Esophagus muscularis mucosa (tissue), 4 donors: ENCODE results near the gene GNG7.

ENCODE experiments used
- EP300 ChIP-seq: sonication (generic); formaldehyde crosslinking; IDR thresholded peaks from one replicate; pipeline ENCODE4 v1.6.1; 2017; ENCODE audit warnings: antibody characterized with exemption
- POLR2A ChIP-seq: fragments of 450-650 bp; IDR thresholded peaks from one replicate; pipeline ENCODE4 v1.6.1; 2017; ENCODE audit warnings: antibody characterized with exemption, moderate library complexity, mild to moderate bottlenecking, low read depth
- TF ChIP-seq, protein P1 (sequence below), 3 experiments: fragments of 200-600 bp in 2 of 3; fragments of 450-650 bp in 1 of 3; sonication (generic) in 2 of 3; IDR thresholded peaks; one replicate each; pipeline ENCODE4 v1.5.1; 2017 to 2019; ENCODE audit warnings: antibody characterized with exemption in 3 of 3, mild to moderate bottlenecking in 2 of 3, moderate library complexity in 1 of 3

GRCh38 chr19:2578901-2579677, 123.4 kb downstream of the GNG7 start:
- TF ChIP-seq, protein P1, sequence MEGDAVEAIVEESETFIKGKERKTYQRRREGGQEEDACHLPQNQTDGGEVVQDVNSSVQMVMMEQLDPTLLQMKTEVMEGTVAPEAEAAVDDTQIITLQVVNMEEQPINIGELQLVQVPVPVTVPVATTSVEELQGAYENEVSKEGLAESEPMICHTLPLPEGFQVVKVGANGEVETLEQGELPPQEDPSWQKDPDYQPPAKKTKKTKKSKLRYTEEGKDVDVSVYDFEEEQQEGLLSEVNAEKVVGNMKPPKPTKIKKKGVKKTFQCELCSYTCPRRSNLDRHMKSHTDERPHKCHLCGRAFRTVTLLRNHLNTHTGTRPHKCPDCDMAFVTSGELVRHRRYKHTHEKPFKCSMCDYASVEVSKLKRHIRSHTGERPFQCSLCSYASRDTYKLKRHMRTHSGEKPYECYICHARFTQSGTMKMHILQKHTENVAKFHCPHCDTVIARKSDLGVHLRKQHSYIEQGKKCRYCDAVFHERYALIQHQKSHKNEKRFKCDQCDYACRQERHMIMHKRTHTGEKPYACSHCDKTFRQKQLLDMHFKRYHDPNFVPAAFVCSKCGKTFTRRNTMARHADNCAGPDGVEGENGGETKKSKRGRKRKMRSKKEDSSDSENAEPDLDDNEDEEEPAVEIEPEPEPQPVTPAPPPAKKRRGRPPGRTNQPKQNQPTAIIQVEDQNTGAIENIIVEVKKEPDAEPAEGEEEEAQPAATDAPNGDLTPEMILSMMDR (IDR thresholded peaks at IDR 0.05), result peak; percentile 90 to 97 (median 96)
- no peak for TF ChIP-seq POLR2A
- TF ChIP-seq EP300, result peak; percentile 87
